T-helper 17 cell (primary cell): ENCODE results near the gene OR10G7. TPM values are rescaled to one million over a fixed set of nuclear protein-coding genes. Genes with fewer than 3 reads are reported as not detected.

Experiments used
- ATAC-seq: fragments of 150-1000 bp; cut with Tn5 transposase; 2 replicates; pipeline ENCODE4 v1.10.0; 2021; ENCODE audit warnings: mild to moderate bottlenecking, moderate library complexity
- DNase-seq, 3 donors: peaks; one replicate each; pipeline versions ENCODE4 v3.0.0 to v3.0.0-alpha.2; 2020 to 2021
- H3K9me3 ChIP-seq: one replicate; pipeline ENCODE4 v1.7.0; 2013; ENCODE audit warnings: low read length, mild to moderate bottlenecking; ENCODE audit not compliant: control insufficient read depth, poor library complexity, severe bottlenecking
- H3K27ac Mint-ChIP-seq: one replicate; pipeline ENCODE4 v1.8.0; 2022; ENCODE audit warnings: mild to moderate bottlenecking, moderate library complexity, mixed read lengths
- H3K27me3 Mint-ChIP-seq: one replicate; pipeline ENCODE4 v1.8.0; 2022; ENCODE audit warnings: mixed read lengths
- H3K36me3 Mint-ChIP-seq: one replicate; pipeline ENCODE4 v1.8.0; 2022; ENCODE audit warnings: low read depth, mixed read lengths
- H3K4me1 Mint-ChIP-seq: one replicate; pipeline ENCODE4 v1.8.0; 2022; ENCODE audit warnings: mild to moderate bottlenecking, mixed read lengths
- H3K4me3 Mint-ChIP-seq: one replicate; pipeline ENCODE4 v1.8.0; 2022; ENCODE audit warnings: mild to moderate bottlenecking, moderate library complexity, mixed read lengths
- total RNA-seq, 4 donors: library from RNA in 2 of 4; stranded (reverse) in 2 of 4; gene quantifications; one replicate each; pipeline ENCODE4 v1.2.3 and lab custom pipeline; 2022 to 2026

OR10G7 gene, protein sequence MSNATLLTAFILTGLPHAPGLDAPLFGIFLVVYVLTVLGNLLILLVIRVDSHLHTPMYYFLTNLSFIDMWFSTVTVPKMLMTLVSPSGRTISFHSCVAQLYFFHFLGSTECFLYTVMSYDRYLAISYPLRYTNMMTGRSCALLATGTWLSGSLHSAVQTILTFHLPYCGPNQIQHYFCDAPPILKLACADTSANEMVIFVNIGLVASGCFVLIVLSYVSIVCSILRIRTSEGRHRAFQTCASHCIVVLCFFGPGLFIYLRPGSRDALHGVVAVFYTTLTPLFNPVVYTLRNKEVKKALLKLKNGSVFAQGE
- total RNA-seq: not detected
- 0 reads per million in 2 donors for total RNA-seq (lab: John Stamatoyannopoulos, UW)

DNA sequence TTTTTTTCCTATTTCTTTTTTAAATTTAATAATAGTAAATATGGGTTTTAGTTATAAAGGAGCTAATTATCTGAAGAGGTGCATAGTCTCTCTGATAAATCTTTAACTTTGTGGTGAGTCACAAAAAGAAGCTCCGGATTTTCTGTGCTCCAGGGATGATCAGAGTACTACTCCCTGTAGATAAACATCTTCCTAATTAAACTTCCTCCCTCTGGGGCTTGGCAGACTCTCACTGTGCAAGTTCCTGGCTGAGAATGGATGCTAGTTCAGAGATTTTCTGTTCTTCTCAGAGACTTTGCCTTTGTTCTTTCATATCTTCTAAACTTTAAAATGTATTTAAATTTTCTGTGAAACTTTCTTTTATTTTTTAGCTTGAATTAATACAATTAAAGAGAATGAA, at the start of gene OR10G7:
Gene OR10G7 (minus strand): TSS at position 72 of the 400 bp plus-strand sequence. CDS start 2,324 bp downstream, outside the sequence.
- H3K9me3 ChIP-seq: no peaks in the 10 kb centered on the region
- H3K4me1 Mint-ChIP-seq: peaks cover 2% of the 10 kb centered on the region
- no peak within 1 kb of the TSS for H3K27ac Mint-ChIP-seq
- no peaks in the 10 kb centered on the region for H3K36me3 Mint-ChIP-seq
- peaks cover 20% of the 10 kb centered on the region for H3K27me3 Mint-ChIP-seq
- ATAC-seq: no peak
- DNase-seq: no peak
- no peak within 1 kb of the TSS for H3K4me3 Mint-ChIP-seq

DNA sequence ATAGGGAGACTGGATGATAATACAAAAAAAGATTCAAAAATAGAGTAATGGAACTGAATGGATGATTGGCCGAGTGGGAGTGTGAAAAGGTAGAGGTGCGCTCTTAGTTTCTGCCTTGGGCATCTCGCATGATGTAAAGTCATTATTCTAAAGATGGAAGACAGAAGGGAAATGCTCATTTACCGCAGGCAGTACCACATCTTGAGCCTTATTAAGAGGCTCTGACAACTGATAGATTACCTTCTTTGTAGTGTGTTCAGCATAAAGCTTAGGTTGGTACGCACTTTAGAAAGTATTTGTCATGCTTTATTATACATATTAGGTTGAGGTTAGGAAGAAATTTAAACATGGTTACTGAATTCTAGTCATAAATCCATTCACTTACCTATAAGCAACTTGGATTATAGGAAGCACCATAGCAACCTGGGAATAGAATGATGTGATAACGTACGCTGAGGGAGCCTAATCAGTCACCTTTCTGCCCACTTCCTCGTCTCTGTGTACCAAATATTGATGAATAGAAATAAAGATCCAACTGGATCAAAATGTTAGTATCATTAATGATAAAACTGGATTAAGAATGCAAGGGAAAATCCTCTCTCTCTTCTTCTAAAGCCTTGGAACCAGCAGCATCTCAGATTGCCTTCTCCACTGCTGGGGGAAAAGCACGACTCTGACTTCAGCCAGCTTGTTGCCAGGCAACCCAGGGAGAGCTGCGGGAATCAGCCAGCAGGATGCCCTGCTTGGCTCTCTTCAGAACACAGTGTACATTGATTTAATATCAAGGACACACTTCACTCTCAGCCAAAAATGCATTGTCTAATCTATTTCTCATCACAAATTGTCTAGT, 45.1 kb upstream of the OR10G7 start:
- no peak overlapping the region for H3K27ac Mint-ChIP-seq
- ATAC-seq (no peak), DNase-seq (no peak)
- H3K4me1 Mint-ChIP-seq: no peaks in the 10 kb centered on the region
- no peak overlapping the region for H3K4me3 Mint-ChIP-seq
- peaks cover 72% of the 10 kb centered on the region for H3K27me3 Mint-ChIP-seq
- H3K36me3 Mint-ChIP-seq: no peaks in the 10 kb centered on the region
- no peaks in the 10 kb centered on the region for H3K9me3 ChIP-seq

- no peak overlapping the region for H3K4me3 Mint-ChIP-seq
- no peak for DNase-seq
- H3K36me3 Mint-ChIP-seq: no peaks in the 10 kb centered on the region
- H3K27ac Mint-ChIP-seq: no peak overlapping the region
- peaks cover 73% of the 10 kb centered on the region for H3K27me3 Mint-ChIP-seq
- H3K4me1 Mint-ChIP-seq: no peaks in the 10 kb centered on the region
- ATAC-seq: no peak
- H3K9me3 ChIP-seq: no peaks in the 10 kb centered on the region
Observed at GRCh38 chr11:124085583-124085982, 44.5 kb upstream of the OR10G7 start.

DNA sequence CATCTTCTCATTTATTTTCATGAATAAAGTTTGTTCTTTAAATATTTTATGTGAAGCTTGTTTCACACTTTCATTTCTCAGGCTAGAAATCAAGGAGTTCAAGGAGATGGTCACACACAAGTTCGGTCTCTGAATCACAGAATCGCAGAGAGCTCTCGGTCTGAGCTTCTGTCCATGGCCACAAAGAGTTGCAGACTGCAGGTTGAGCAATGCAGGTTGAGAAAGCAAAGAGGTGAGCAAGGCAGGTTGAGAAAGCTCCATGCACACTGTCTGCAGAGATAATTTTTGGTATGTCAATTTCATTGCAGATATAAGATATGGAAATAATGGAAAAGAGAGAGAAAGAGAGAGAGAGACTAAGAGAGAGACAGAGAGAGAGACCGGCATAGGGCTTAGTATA, 41.2 kb upstream of the OR10G7 start:
- peaks cover 89% of the 10 kb centered on the region for H3K27me3 Mint-ChIP-seq
- H3K9me3 ChIP-seq: no peaks in the 10 kb centered on the region
- H3K4me3 Mint-ChIP-seq: no peak overlapping the region

GRCh38 chr11:124081483-124081882, 40.4 kb upstream of the OR10G7 start:
- ATAC-seq: no peak
- H3K27me3 Mint-ChIP-seq: peaks cover 94% of the 10 kb centered on the region
- no peak overlapping the region for H3K27ac Mint-ChIP-seq
- DNase-seq: no peak
- no peak overlapping the region for H3K4me3 Mint-ChIP-seq
- H3K9me3 ChIP-seq: no peaks in the 10 kb centered on the region
- no peaks in the 10 kb centered on the region for H3K4me1 Mint-ChIP-seq
- peaks cover 7% of the 10 kb centered on the region for H3K36me3 Mint-ChIP-seq

More for the DNA sequence above, 41.2 kb upstream of the OR10G7 start:
- H3K27ac Mint-ChIP-seq: no peak overlapping the region
- ATAC-seq (no peak), DNase-seq (no peak)
- peaks cover 5% of the 10 kb centered on the region for H3K36me3 Mint-ChIP-seq
- no peaks in the 10 kb centered on the region for H3K4me1 Mint-ChIP-seq

- ATAC-seq: no peak
- H3K4me1 Mint-ChIP-seq: peaks cover 4% of the 10 kb centered on the region
Observed at GRCh38 chr11:124080327-124081001, 39.3 kb upstream of the OR10G7 start.

GRCh38 chr11:124079631-124080326, 38.7 kb upstream of the OR10G7 start:
- H3K27me3 Mint-ChIP-seq: peaks cover 86% of the 10 kb centered on the region
- ATAC-seq: no peak
- H3K27ac Mint-ChIP-seq: no peak overlapping the region

More at GRCh38 chr11:124080327-124081001, 39.3 kb upstream of the OR10G7 start:
- peaks cover 7% of the 10 kb centered on the region for H3K36me3 Mint-ChIP-seq
- no peak overlapping the region for H3K27ac Mint-ChIP-seq
- H3K4me3 Mint-ChIP-seq: no peak overlapping the region
- no peaks in the 10 kb centered on the region for H3K9me3 ChIP-seq
- peaks cover 89% of the 10 kb centered on the region for H3K27me3 Mint-ChIP-seq
- no peak for DNase-seq

DNA sequence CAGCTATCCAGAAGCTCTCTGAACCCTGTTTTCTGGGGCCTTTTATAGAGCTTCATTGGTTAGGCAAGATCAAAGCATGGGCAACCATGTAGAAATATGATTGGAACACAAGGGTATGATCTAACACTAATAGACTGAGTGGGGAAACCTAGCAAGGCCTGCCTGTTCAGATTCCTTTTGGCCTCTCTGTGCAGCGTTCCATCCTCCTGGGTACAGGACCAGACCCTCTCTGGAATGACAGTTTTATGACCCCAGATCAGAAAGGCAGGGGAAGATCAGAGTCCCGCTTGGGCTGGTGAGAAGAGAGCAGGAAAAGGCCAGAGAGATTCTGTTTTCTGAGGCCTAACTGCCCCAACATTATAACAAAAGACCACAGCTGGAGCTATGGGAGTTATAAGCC, 37.5 kb upstream of the OR10G7 start:
- no peak for DNase-seq
- H3K9me3 ChIP-seq: no peaks in the 10 kb centered on the region
- no peak for ATAC-seq
- H3K27me3 Mint-ChIP-seq: peaks cover 82% of the 10 kb centered on the region
- no peak overlapping the region for H3K27ac Mint-ChIP-seq
- peaks cover 7% of the 10 kb centered on the region for H3K36me3 Mint-ChIP-seq
- no peak overlapping the region for H3K4me3 Mint-ChIP-seq
- H3K4me1 Mint-ChIP-seq: peaks cover 4% of the 10 kb centered on the region

More at GRCh38 chr11:124079631-124080326, 38.7 kb upstream of the OR10G7 start:
- Mint-ChIP-seq H3K36me3 (peaks cover 7% of the 10 kb centered on the region), H3K4me3 (no peak overlapping the region), H3K4me1 (peaks cover 4% of the 10 kb centered on the region)
- no peaks in the 10 kb centered on the region for H3K9me3 ChIP-seq
- no peak for DNase-seq

- peaks cover 4% of the 10 kb centered on the region for H3K4me1 Mint-ChIP-seq
- peaks cover 79% of the 10 kb centered on the region for H3K27me3 Mint-ChIP-seq
- peak overlapping the region; percentile 79 for H3K4me3 Mint-ChIP-seq
Observed at GRCh38 chr11:124077266-124077665, 36.1 kb upstream of the OR10G7 start.

DNA sequence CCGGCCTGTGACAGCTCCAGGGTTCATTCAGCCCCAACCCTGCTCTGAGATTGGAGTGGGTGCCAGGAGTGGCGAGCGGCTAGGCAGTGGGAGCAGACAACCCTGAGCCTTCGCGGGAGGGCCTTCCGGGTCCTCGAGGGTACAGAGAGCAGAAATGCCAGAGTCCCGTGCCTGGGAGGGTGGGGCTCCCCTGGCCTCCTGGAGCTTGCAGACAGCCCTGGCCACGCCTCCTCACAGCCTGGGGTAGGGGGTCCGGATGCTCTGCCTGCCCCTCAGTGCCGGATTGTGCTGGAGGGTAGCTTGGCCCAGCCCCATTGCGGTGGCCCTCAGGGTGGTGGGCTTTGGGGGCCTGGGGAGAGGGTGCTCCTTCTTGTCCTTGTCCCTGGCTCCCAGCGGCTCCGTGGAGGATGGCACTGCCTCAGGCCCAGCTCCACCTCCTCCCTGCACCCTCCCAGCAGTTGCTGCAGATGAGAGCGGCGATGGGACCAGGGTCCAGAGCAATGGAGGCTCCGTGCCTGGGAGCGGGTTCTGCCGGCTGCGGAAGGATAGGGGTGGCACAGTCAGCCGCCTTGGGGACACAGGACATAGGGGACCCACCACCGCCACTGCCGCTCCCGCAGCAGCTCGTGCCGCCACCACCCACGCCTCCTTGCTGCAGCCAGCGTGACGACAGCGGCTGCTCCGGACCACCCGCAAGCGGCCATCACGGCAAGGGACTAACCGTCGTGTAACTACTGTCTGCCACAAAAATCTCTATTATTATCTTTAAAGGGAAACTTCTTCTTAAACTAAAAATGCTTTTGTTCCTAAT, 34.9 kb upstream of the OR10G7 start:
- H3K27me3 Mint-ChIP-seq: peaks cover 75% of the 10 kb centered on the region
- H3K27ac Mint-ChIP-seq: no peak overlapping the region
- peak overlapping the region; percentile 78 for H3K4me3 Mint-ChIP-seq
- peaks cover 4% of the 10 kb centered on the region for H3K4me1 Mint-ChIP-seq
- no peaks in the 10 kb centered on the region for H3K9me3 ChIP-seq
- DNase-seq: no peak
- peaks cover 7% of the 10 kb centered on the region for H3K36me3 Mint-ChIP-seq
- peak; percentile 56 for ATAC-seq

More at GRCh38 chr11:124077266-124077665, 36.1 kb upstream of the OR10G7 start:
- no peaks in the 10 kb centered on the region for H3K9me3 ChIP-seq
- Mint-ChIP-seq H3K36me3 (peaks cover 7% of the 10 kb centered on the region), H3K27ac (no peak overlapping the region)
- DNase-seq: no peak
- no peak for ATAC-seq

DNA sequence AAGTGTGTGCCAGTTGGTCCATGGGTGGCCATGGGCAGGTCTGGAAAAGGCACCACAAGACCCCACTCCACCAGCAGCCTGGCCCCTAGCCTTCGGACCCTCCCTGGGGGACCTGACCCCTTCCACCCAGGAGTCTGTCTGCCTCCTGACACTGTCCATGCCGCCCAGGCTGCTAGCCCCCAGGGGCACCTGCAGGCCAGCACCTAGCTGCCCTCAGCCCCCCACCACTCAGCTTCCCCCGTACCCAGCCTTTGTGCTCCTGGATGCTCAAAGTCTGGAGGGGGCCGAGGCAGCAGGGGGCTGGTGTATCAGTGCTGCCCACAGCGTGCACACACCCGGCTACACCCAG, 34.3 kb upstream of the OR10G7 start:
- no peaks in the 10 kb centered on the region for H3K9me3 ChIP-seq
- no peak for DNase-seq
- ATAC-seq: peak; percentile 10
- H3K27me3 Mint-ChIP-seq: peaks cover 73% of the 10 kb centered on the region
- H3K4me1 Mint-ChIP-seq: peaks cover 4% of the 10 kb centered on the region
- no peak overlapping the region for H3K27ac Mint-ChIP-seq
- peak overlapping the region; percentile 47 for H3K4me3 Mint-ChIP-seq
- H3K36me3 Mint-ChIP-seq: peaks cover 7% of the 10 kb centered on the region

GRCh38 chr11:124074554-124074953, 33.4 kb upstream of the OR10G7 start:
- Mint-ChIP-seq H3K4me3 (no peak overlapping the region), H3K27me3 (peaks cover 71% of the 10 kb centered on the region)
- no peak for DNase-seq

More at GRCh38 chr11:124074554-124074953, 33.4 kb upstream of the OR10G7 start:
- H3K27ac Mint-ChIP-seq: no peak overlapping the region
- H3K4me1 Mint-ChIP-seq: peaks cover 6% of the 10 kb centered on the region
- no peak for ATAC-seq
- H3K9me3 ChIP-seq: no peaks in the 10 kb centered on the region
- peaks cover 7% of the 10 kb centered on the region for H3K36me3 Mint-ChIP-seq
